HL-60 (cell line): ENCODE data around the gene ZNF598.

Source experiments
- DNase-seq, 2 experiments: peaks; one replicate each; pipeline ENCODE4 v3.0.0-alpha.2; 2010 to 2020; ENCODE audit warnings: low read depth in 1 of 2, low spot score in 1 of 2
- H3K27ac ChIP-seq: fragments of 250-450 bp; sonication (Bioruptor Pico); replicated peaks from 2 replicates; pipeline ENCODE4 v1.5.1; 2020; ENCODE audit warnings: mild to moderate bottlenecking, moderate library complexity
- H3K27me3 ChIP-seq: fragments of 250-450 bp; sonication (Bioruptor Pico); 2 replicates; pipeline ENCODE4 v1.5.1; 2021; ENCODE audit warnings: mild to moderate bottlenecking, moderate library complexity; ENCODE audit not compliant: insufficient read depth, poor library complexity, severe bottlenecking
- H3K4me3 ChIP-seq: replicated peaks from 2 replicates; pipeline ENCODE4 v1.5.1; 2011; ENCODE audit warnings: mild to moderate bottlenecking, control low read depth, low read length; ENCODE audit not compliant: insufficient read depth
- CTCF ChIP-seq: IDR thresholded peaks from one replicate; pipeline ENCODE4 v1.5.1; 2011; ENCODE audit warnings: low read length, control low read depth, inconsistent platforms; ENCODE audit not compliant: insufficient read depth
- GABPA ChIP-seq: IDR thresholded peaks from 2 replicates; pipeline ENCODE4 v1.6.1; 2012; ENCODE audit warnings: low read depth
- POLR2AphosphoS5 ChIP-seq: IDR thresholded peaks from 2 replicates; pipeline ENCODE4 v1.6.1; 2012; ENCODE audit warnings: low read depth
- REST ChIP-seq: IDR thresholded peaks from 2 replicates; pipeline ENCODE4 v1.6.1; 2012; ENCODE audit warnings: low read depth; ENCODE audit not compliant: insufficient replicate concordance
- SPI1 ChIP-seq: IDR thresholded peaks from 2 replicates; pipeline ENCODE4 v1.6.1; 2012; ENCODE audit warnings: low read depth, mild to moderate bottlenecking, borderline replicate concordance

Gene ZNF598

GRCh38 chr16:2031081-2031577 is 21.5 kb upstream of the ZNF598 start:
- Histone ChIP-seq H3K4me3 (no peak overlapping the region), H3K27ac (no peak overlapping the region), H3K27me3 (peaks cover 24% of the 10 kb centered on the region)
- DNase-seq = no peak
- TF ChIP-seq POLR2AphosphoS5 (no peak), GABPA (no peak), SPI1 (no peak)

GRCh38 chr16:2030036-2030435 is 20.4 kb upstream of the ZNF598 start:
- no peak for DNase-seq
- Histone ChIP-seq H3K27me3 (peaks cover 29% of the 10 kb centered on the region), H3K4me3 (no peak overlapping the region), H3K27ac (no peak overlapping the region)
- TF ChIP-seq GABPA (no peak), SPI1 (no peak), CTCF (no peak), POLR2AphosphoS5 (no peak), REST (no peak)

- TF ChIP-seq POLR2AphosphoS5 (no peak), CTCF (no peak), REST (no peak), GABPA (no peak), SPI1 (no peak)
- Histone ChIP-seq H3K4me3 (no peak overlapping the region), H3K27me3 (peaks cover 29% of the 10 kb centered on the region), H3K27ac (no peak overlapping the region)
- DNase-seq = no peak
These were observed 19.7 kb upstream of the ZNF598 start for GRCh38 chr16:2029350-2029749.

GRCh38 chr16:2028620-2029220 is 19.1 kb upstream of the ZNF598 start:
- Histone ChIP-seq H3K27ac (no peak overlapping the region), H3K27me3 (peaks cover 29% of the 10 kb centered on the region), H3K4me3 (no peak overlapping the region)
- no peak for TF ChIP-seq GABPA
- DNase-seq = no peak

GRCh38 chr16:2028146-2028545 is 18.5 kb upstream of the ZNF598 start:
- no peak overlapping the region for H3K27ac ChIP-seq
- no peak for DNase-seq
- TF ChIP-seq SPI1 = no peak
- TF ChIP-seq GABPA = no peak
- no peak for TF ChIP-seq POLR2AphosphoS5
- no peak for TF ChIP-seq REST
- no peak for TF ChIP-seq CTCF
- peaks cover 24% of the 10 kb centered on the region for H3K27me3 ChIP-seq
- no peak overlapping the region for H3K4me3 ChIP-seq
